ENCODE results near the gene CPNE2. TPM values are rescaled to one million over a fixed set of nuclear protein-coding genes. Genes with fewer than 3 reads are reported as not detected.
"Not testable (repeated sequence)": the region's sequence is repeated elsewhere in the genome, so short reads cannot be mapped to it uniquely, and the experiment has no call there.

Gene CPNE2
- total RNA-seq, 4 donors from 2014 or later = 12.2 to 21.4 (median 17.8) TPM

- H3K9me3 ChIP-seq = no peaks in the 10 kb centered on the region
- H3K4me3 ChIP-seq = no peak overlapping the region
- no peak overlapping the region for H3K27ac ChIP-seq
- no peak for DNase-seq
- H3K36me3 ChIP-seq = peaks cover 0 to 7% (median 0%) of the 10 kb centered on the region in 3 donors
- WGBS, 2 donors = 84 to 90% methylated on average over 6 to 9 of the region's 14 CpGs
- intact Hi-C loops (cut with DNase I) = loop anchor here (10.0 kb wide), 1 partner anchor 186 kb away; the partner anchor contains the start of gene PLLP
- TF ChIP-seq, protein P1, sequence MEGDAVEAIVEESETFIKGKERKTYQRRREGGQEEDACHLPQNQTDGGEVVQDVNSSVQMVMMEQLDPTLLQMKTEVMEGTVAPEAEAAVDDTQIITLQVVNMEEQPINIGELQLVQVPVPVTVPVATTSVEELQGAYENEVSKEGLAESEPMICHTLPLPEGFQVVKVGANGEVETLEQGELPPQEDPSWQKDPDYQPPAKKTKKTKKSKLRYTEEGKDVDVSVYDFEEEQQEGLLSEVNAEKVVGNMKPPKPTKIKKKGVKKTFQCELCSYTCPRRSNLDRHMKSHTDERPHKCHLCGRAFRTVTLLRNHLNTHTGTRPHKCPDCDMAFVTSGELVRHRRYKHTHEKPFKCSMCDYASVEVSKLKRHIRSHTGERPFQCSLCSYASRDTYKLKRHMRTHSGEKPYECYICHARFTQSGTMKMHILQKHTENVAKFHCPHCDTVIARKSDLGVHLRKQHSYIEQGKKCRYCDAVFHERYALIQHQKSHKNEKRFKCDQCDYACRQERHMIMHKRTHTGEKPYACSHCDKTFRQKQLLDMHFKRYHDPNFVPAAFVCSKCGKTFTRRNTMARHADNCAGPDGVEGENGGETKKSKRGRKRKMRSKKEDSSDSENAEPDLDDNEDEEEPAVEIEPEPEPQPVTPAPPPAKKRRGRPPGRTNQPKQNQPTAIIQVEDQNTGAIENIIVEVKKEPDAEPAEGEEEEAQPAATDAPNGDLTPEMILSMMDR (IDR thresholded peaks at IDR 0.05) = no peak
- no peak for TF ChIP-seq POLR2A (IDR thresholded peaks at IDR 0.05)
- H3K27me3 ChIP-seq = no peaks in the 10 kb centered on the region
- H3K4me1 ChIP-seq = peaks cover 9 to 36% (median 11%) of the 10 kb centered on the region in 3 donors
These were observed 5.9 kb downstream of the CPNE2 start for GRCh38 chr16:57098188-57098841.

DNA sequence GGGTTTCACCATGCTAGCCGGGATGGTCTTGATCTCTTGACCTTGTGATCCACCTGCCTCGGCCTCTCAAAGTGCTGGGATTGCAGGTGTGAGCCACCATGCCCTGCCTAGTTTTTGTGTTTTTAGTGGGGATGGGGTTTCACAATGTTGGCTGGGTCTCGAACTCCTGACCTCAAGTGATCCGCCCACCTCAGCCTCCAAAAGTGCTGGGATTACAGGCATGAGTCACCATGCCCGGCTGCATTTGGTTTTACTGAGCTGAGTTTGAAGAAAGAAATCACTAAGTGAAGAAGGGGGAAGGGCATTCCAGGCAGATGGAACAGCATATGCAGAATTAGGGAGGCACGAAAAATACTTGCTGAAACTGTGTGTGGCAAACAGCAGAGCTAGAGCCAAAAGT is 7.6 kb downstream of the CPNE2 start:
- H3K9me3 ChIP-seq, H3K27me3 ChIP-seq, H3K4me3 ChIP-seq, DNase-seq, H3K27ac ChIP-seq, H3K36me3 ChIP-seq: not testable (repeated sequence)
- intact Hi-C loops (cut with DNase I) = loop anchor here (10.0 kb wide), 1 partner anchor 185 kb away; the partner anchor contains the start of gene PLLP
- H3K4me1 ChIP-seq = peaks cover 0 to 19% (median 0%) of the 10 kb centered on the region in 3 donors
- WGBS, 2 donors = 41 to 50% methylated on average over 3 to 5 of the region's 6 CpGs

GRCh38 chr16:57100445-57100844 is 8.1 kb downstream of the CPNE2 start:
- intact Hi-C loops (cut with DNase I) = no loop called here
- no peak for TF ChIP-seq POLR2A (IDR thresholded peaks at IDR 0.05)
- TF ChIP-seq, protein P1 (IDR thresholded peaks at IDR 0.05) = no peak
- no peak overlapping the region for H3K4me3 ChIP-seq
- peaks cover 0 to 7% (median 0%) of the 10 kb centered on the region in 3 donors for H3K36me3 ChIP-seq
- no peak overlapping the region for H3K27ac ChIP-seq
- no peak for DNase-seq
- H3K9me3 ChIP-seq = no peaks in the 10 kb centered on the region
- 77 to 86% methylated on average over 1 of the region's 1 CpG for WGBS, 2 donors
- no peaks in the 10 kb centered on the region for H3K27me3 ChIP-seq
- H3K4me1 ChIP-seq = peaks cover 0 to 15% (median 0%) of the 10 kb centered on the region in 3 donors

GRCh38 chr16:57102888-57103851 is 10.8 kb downstream of the CPNE2 start:
- Histone ChIP-seq H3K9me3 (no peaks in the 10 kb centered on the region), H3K36me3 (no peaks in the 10 kb centered on the region), H3K27me3 (no peaks in the 10 kb centered on the region), H3K4me3 (no peak overlapping the region), H3K4me1 (peaks cover 0 to 31% (median 0%) of the 10 kb centered on the region in 3 donors), H3K27ac (no peak overlapping the region)
- WGBS, 2 donors = 81 to 85% methylated on average over 14 to 16 of the region's 16 CpGs
- no peak for DNase-seq
- intact Hi-C loops (cut with DNase I) = no loop called here
- TF ChIP-seq, protein P1 (IDR thresholded peaks at IDR 0.05) = no peak
- TF ChIP-seq POLR2A (IDR thresholded peaks at IDR 0.05) = no peak

DNA sequence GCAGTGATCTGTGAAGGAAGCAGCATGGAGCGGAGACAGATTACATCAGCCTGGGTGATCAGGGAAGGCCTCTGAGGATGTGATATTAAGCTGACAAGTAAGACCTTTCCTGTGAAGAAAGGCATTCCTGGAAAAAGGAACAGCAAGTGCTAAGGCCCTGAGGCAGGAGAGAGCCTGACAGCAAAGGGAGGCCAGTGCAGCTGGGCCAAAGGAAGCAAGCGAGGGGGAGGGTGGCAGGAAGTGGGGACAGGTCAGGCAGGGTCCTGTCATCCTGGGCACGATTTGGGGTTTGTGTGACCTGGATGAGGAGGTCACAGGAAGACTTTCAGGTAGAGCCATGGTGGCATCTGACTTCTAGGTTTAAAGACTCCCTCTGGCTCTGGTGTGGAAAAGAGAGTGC is 12.3 kb downstream of the CPNE2 start:
- WGBS, 2 donors = 58 to 68% methylated on average over 3 of the region's 3 CpGs

More for the DNA sequence above, 12.3 kb downstream of the CPNE2 start:
- no peak overlapping the region for H3K27ac ChIP-seq
- H3K36me3 ChIP-seq = no peaks in the 10 kb centered on the region
- intact Hi-C loops (cut with DNase I) = no loop called here
- DNase-seq = no peak
- TF ChIP-seq POLR2A (IDR thresholded peaks at IDR 0.05) = no peak
- TF ChIP-seq, protein P1 (IDR thresholded peaks at IDR 0.05) = no peak
- no peaks in the 10 kb centered on the region for H3K9me3 ChIP-seq
- H3K27me3 ChIP-seq = no peaks in the 10 kb centered on the region
- no peak overlapping the region for H3K4me3 ChIP-seq
- H3K4me1 ChIP-seq = peaks cover 0 to 30% (median 0%) of the 10 kb centered on the region in 3 donors
